IPS-11a (cell line): ENCODE results near the gene CFP.

Experiments used
- H3K4me3 ChIP-seq: one replicate; pipeline ENCODE4 v1.5.1; 2013; ENCODE audit warnings: low read depth, low read length, control low read depth

CFP gene

GRCh38 chrX:47638816-47639215, 9.1 kb upstream of the CFP start:
- H3K4me3 ChIP-seq, result no peak overlapping the region

DNA sequence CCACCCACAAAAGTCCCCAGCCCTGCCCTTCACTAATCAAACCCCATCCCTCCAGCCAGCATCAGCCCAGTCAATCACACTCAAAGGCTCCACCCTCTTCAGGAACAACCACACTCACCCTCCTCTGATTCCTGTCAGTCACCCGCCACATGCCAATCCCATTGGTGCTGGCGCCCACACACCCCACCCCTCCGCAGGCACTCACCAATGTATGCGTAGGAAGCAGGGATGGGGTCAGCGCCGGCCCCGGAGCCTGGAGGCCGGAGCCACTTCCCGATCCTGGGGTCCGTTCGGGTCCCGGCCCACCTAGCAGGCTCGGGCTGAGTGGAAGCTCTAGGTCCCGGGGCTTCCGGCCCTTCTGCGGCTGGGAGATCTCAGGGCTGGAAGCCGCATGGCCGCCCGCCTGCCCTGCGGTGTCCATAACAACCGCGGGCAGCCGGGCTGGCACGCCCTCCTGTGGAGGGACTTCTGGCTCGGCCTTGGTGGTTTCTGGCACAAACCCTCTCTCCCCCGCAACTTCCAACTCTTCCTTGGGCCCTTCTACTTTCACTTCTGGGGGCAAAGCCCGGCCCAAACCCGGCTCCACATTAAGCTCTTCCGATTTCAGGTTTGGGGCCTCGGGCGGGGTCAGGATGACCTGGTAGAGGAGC, 7.9 kb upstream of the CFP start:
- no peak overlapping the region for H3K4me3 ChIP-seq

DNA sequence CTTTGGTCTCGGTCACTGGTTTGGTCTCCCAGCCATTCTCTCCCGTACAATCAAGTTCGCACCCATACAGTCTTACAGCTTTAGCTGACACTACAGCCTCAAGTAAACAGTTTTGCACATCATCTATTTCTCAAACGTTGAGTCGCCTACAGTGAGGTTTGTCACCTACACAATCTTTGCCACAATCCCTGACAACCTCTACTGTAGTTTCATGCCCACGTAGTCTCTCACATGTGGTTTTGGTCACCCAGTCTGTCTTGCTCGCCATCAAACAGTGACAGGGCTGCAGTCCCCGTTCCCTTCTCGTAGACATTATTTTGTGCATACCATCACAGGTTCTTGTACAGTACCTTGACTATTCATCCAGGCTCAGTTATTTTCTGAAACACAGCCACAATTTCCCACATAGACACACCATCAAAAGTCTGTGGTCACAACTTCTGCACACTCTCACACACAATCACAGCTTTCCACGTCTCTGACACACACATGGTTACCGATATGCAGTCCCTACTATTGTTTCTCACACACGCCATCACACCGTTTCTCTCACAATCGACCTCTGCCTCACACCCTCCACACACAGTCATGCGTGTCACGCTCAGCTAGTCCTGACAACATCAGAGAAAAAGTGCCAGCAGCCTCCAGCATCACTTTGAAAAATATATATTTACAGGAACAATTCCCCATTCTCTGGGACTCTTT, 5.3 kb upstream of the CFP start:
- H3K4me3 ChIP-seq, result no peak overlapping the region

DNA sequence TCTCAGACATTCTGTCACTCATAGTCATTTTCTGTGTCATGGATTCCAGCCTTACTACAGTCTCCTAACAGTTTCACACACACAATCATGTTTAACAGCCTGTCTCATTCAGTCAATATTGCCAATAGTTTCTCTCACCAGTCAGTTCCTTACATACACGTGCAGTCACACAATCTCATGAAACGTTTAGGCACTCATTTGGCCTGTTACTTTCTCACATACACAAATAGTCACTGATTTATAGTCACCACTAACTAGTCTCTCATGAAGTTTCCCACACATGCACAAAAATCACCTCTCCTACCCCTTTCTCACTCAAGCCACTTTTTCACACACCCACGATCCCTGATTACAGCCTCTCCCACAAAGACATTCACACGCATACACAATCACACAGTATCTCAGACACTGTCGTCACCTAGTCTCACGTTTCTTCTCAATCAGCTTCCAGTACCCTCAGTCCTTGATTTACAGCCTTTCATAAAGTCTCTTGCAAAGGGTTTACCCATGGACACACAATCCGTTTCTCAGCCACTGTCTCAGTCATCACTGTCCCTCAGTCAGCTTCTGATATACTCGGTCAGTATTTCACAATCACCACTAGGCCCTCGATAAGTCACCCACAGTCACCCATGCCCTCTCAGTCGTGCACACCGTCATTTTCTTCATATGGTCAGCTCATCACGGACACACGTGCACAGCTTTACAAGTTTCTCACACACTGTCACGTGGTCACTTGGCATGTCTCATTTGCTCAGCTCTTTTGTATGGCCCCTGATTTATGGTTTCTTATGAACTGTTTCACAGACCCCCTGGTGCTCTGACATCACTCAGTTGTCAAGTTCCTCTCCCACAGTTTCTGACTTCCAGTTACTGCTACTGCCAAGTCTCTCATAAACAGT, 4.2 kb upstream of the CFP start:
- no peak overlapping the region for H3K4me3 ChIP-seq

DNA sequence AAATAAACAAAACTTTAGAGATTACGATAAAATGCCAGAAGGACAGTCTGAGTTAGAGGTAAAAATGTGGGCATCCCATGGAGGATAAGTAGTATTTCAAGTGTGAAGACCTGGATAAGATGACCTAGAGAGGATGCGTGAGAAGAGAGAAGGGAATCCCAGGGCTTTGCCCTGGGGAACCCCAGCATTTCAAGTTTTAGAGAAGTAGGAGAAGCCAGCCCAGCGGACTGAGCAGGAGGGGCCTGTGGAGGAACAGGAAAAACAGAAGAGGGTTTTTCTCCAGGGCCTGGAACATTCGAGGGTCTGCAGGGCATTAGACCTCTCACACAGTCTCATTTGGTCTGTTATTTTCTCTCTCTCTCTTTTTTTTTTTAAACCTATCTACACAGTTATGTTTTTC, 2.9 kb upstream of the CFP start:
- no peak overlapping the region for H3K4me3 ChIP-seq

DNA sequence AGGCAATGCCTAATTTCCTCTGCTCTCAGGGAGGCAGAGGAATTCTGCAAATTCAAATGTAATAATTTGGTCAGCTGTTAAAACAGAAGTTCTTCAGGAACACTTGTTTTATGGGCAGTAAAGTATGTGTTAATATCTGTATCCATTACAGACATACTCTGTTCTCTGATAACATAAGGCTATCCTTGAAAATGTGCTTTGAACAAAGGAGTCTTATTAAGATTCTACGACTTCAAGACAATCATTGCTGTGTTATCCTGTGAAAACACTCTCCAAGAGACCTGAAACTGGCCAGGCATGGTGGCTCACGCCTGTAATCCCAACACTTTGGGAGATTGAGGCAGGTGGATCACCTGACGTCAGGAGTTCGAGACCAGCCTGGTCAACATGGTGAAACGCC, 1.9 kb upstream of the CFP start:
- no peak overlapping the region for H3K4me3 ChIP-seq

GRCh38 chrX:47628982-47629381, 748 bp downstream of the CFP start:
- no peak overlapping the region for H3K4me3 ChIP-seq

DNA sequence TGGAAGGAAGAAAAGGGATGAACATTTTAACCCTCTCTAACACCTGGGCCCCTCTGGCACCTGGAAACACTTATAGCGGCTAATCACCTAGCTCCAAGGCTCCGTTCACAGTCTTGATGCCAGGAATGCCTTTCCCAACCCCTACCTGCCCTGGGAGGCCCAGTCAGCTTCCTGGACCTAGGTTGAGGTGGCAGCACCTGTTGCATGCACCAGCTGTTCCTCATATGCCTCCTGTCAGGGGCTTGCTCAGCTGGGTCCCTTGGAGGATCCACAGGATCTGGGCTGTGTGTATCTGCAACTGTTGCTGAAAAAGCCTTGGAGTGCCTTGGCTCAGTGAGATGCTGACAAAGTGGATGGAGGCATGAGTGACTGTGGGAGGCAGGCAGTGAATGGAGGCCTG, 4.4 kb downstream of the CFP start:
- H3K4me3 ChIP-seq, result no peak overlapping the region

GRCh38 chrX:47623540-47624027, 6.1 kb downstream of the CFP start:
- no peak overlapping the region for H3K4me3 ChIP-seq

DNA sequence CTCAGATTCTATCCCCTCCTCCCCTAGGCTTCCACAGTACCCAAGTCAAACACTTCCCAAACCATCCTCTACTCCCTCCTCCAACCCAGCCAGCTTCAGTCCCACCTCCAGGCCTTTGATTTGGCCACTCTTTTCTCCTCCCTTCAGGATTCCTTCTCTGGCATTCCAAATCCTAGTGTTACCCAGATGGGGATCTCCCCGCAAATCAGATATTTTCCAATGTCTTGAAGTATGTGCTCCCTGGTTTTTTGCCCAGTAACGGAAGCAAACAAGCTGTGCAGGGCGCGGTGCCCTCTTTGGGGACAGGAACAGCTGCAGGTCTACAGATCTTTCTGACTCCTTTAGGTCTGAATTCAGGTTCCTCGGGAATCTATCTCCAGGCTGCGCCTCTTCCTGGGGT, 7.9 kb downstream of the CFP start:
- no peak overlapping the region for H3K4me3 ChIP-seq

- peak overlapping the region; percentile 33 for H3K4me3 ChIP-seq
Measured at GRCh38 chrX:47620303-47620685, 9.4 kb downstream of the CFP start.

- H3K4me3 ChIP-seq, result peak within 1 kb of the TSS; percentile 37
Measured at GRCh38 chrX:47619486-47620302, 10.0 kb downstream of the CFP start, which contains the start of gene SYN1. Gene SYN1 (minus strand): TSS chrX:47619857. CDS start chrX:47619728, 129 bp downstream.

DNA sequence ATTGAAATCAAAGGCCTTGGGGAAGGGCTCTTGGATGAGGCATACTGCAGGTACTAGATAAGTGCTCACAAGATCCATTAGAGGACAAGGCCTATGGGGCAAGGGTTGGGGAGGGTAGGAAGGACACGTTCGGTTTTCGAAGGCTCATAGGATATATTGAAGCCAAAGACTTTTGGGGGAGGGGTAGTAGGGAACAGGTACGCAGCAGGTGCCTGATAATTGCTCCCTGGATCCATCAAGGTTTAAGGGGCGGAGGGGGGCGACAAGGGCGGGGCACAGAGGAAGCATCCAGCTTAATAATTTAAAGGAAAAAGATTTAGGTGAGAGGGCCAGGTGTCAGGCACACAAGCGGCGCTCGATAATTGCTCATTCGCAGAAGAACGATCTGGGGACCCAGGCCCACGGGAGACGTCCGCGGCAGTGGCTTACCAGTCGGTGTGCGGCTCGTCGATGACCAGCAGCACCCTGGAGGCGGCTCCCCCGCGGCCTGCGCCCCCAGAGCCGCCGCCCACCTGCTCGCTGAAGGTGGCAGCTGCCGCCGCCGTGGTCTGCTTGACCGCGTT, 10.7 kb downstream of the CFP start:
- H3K4me3 ChIP-seq, result peak overlapping the region; percentile 37

- H3K4me3 ChIP-seq, result no peak overlapping the region
Measured at GRCh38 chrX:47614618-47615017, 15.1 kb downstream of the CFP start.

DNA sequence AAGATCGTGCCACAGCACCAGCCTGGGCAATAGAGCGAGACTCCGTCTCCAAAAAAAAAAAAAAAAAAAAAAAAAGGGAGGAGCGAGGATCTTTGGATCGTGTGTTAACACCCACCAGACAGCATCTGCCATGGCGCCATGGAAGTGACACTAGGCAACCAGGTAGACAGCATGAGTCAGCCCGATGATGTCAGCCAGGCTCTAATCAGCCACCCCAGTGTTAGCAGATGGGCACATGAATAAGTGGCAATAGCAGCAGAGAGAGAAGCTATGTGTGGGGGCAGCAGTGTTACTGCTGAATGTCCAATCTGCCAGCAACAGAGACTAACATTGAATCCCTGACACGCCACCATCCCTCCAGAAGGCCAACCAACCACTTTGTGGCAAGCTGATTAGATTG, 16.6 kb downstream of the CFP start:
- no peak overlapping the region for H3K4me3 ChIP-seq

DNA sequence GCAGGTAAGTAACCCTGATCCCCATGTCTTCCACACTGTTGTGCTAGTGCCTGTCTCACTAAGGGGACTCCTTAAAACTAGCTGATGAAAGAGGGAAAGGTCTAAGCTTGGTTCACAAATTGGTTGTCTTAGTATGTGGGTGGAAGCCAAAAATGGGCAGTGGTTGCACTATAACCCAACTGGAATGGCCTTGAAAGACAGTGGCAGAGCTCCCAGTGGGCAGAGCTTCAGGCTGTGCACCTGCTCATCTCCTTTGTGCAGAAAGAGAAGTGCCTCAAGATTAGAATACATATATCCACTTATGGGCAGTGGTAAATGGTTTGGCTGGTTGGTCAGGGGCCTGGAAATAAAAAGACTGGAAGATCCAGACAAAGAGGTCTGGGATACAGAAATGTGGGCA, 17.3 kb downstream of the CFP start:
- no peak overlapping the region for H3K4me3 ChIP-seq

GRCh38 chrX:47611926-47612325, 17.8 kb downstream of the CFP start:
- H3K4me3 ChIP-seq, result no peak overlapping the region

DNA sequence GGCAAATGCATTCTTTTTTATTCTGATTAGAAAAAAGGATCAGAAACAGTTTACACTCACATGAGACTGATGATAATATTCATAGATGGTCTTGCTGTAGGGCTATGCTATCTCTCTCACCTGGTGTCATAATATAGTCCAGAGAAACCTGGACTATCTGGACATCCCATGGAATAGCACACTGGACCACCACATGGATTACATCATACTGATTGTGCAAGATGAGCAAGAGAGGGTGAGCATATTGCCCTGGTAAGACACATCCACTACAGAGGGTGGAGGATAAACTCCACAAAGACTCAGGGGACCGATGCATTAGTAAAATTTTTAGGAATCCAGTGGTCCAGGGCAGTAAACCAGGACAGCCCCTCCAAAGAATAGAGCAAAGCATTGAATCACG, 18.2 kb downstream of the CFP start:
- no peak overlapping the region for H3K4me3 ChIP-seq

DNA sequence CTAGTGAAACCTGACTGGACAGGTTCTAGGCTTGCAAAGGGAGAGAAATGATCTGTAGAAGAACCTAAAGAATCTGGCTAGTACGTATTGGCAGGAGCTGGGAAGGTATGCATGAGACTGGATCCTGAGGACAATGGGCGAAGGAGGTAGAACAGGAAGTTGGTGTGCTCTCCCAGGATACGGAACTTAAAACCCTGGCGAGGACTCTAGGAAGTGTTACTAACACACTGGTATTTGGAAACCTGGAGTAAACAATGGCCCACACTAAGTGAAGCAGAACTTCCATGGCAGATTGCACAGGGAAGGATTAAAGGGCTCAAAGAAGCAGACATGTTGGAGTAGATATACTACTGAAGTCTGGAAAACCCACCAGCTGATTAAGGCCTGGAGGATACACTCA, 19.2 kb downstream of the CFP start:
- no peak overlapping the region for H3K4me3 ChIP-seq

DNA sequence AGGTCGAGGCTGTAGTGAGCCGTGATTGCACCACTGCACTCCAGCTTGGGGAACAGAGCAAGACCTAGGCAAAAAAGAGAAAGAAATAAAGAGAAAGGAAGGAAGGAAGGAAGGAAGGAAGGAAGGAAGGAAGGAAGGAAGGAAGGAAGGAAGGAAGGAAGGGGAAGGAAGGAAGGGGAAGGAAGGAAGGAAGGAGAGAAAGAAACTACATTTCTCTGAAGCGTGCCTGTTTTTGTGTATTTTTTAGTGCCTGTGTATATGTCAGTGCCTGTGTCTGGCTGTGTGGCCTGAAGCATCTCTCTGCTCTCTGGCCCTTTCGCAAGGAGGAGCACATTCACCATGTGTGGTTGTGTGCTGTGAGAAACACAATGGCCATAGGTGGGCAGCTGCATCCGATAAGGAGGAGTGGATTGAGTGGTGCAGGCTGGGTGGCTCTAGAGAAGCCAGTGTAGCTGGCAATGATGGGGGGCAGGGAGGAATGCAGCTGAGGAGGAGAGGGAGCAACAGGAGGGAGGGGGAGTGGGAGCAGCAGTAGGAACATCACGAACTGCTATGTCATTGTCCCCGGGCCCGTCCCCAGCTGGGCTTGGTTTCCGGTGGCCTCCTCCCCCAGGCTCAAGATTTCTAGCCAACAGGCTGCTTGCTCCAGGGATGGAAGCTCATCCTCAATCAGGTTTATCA, 21.5 kb downstream of the CFP start:
- H3K4me3 ChIP-seq, result no peak overlapping the region
